Activated T-cell treated with anti-CD3 and anti-CD28 coated beads, Interleukin-2, amount 50 U/mL, for 24 hours (primary cell): Measurements from ENCODE around the gene STXBP6.

Experiments
- DNase-seq: peaks from one replicate; pipeline ENCODE4 v3.0.0-alpha.2; 2020
- H3K27ac Mint-ChIP-seq: 2 replicates; pipeline ENCODE4 v1.8.0; 2020; ENCODE audit warnings: mild to moderate bottlenecking, mixed read lengths
- H3K27me3 Mint-ChIP-seq: 2 replicates; pipeline ENCODE4 v1.8.0; 2020; ENCODE audit warnings: mixed read lengths
- H3K36me3 Mint-ChIP-seq: 2 replicates; pipeline ENCODE4 v1.8.0; 2020; ENCODE audit warnings: low read depth, mixed read lengths
- H3K4me1 Mint-ChIP-seq: 2 replicates; pipeline ENCODE4 v1.8.0; 2020; ENCODE audit warnings: low read depth, mixed read lengths
- H3K4me3 Mint-ChIP-seq: 2 replicates; pipeline ENCODE4 v1.8.0; 2020; ENCODE audit warnings: mild to moderate bottlenecking, moderate library complexity, mixed read lengths
- H3K9me3 Mint-ChIP-seq: 2 replicates; pipeline ENCODE4 v1.8.0; 2020; ENCODE audit warnings: mixed read lengths

Gene STXBP6

DNA sequence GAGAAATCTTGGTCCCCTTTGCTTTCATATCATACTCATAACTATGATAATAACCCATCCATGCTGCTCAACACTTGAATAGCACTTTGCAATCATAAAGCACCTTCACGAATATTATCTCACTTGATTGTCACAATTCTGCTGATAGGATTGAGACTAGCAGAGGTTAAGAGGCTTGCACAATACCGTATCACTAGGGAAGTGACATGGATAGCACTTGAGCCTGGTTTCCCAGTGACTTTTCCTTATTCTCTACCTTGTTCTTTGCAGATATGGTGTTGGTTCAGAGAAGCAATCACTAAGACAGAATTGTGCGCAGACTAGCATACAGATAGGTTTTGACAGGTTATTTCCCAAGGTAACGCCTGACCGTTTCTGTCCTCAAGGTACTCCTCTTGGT, 229.3 kb downstream of the STXBP6 start:
- H3K9me3 Mint-ChIP-seq = no peaks in the 10 kb centered on the region
- H3K4me3 Mint-ChIP-seq = no peak overlapping the region
- DNase-seq = no peak
- peaks cover 20% of the 10 kb centered on the region for H3K27me3 Mint-ChIP-seq
- no peak overlapping the region for H3K27ac Mint-ChIP-seq
- H3K36me3 Mint-ChIP-seq = no peaks in the 10 kb centered on the region
- H3K4me1 Mint-ChIP-seq = no peaks in the 10 kb centered on the region

- Mint-ChIP-seq H3K36me3 (no peaks in the 10 kb centered on the region), H3K4me1 (no peaks in the 10 kb centered on the region), H3K27me3 (peaks cover 22% of the 10 kb centered on the region), H3K9me3 (no peaks in the 10 kb centered on the region), H3K4me3 (no peak overlapping the region), H3K27ac (no peak overlapping the region)
- no peak for DNase-seq
Measured at GRCh38 chr14:24818823-24819341, 231.1 kb downstream of the STXBP6 start.

GRCh38 chr14:24818058-24818822, 231.7 kb downstream of the STXBP6 start:
- DNase-seq = no peak
- Mint-ChIP-seq H3K36me3 (no peaks in the 10 kb centered on the region), H3K27me3 (peaks cover 24% of the 10 kb centered on the region), H3K4me1 (no peaks in the 10 kb centered on the region), H3K9me3 (no peaks in the 10 kb centered on the region), H3K4me3 (no peak overlapping the region), H3K27ac (no peak overlapping the region)

GRCh38 chr14:24817212-24818057, 232.5 kb downstream of the STXBP6 start:
- H3K36me3 Mint-ChIP-seq = no peaks in the 10 kb centered on the region
- H3K27ac Mint-ChIP-seq = no peak overlapping the region
- no peaks in the 10 kb centered on the region for H3K9me3 Mint-ChIP-seq
- H3K27me3 Mint-ChIP-seq = peaks cover 25% of the 10 kb centered on the region
- no peak for DNase-seq
- no peaks in the 10 kb centered on the region for H3K4me1 Mint-ChIP-seq
- no peak overlapping the region for H3K4me3 Mint-ChIP-seq

- Mint-ChIP-seq H3K4me1 (no peaks in the 10 kb centered on the region), H3K4me3 (no peak overlapping the region), H3K27me3 (peaks cover 26% of the 10 kb centered on the region), H3K36me3 (no peaks in the 10 kb centered on the region), H3K9me3 (no peaks in the 10 kb centered on the region), H3K27ac (no peak overlapping the region)
- DNase-seq = no peak
Measured at GRCh38 chr14:24816929-24817211, 233.1 kb downstream of the STXBP6 start.

DNA sequence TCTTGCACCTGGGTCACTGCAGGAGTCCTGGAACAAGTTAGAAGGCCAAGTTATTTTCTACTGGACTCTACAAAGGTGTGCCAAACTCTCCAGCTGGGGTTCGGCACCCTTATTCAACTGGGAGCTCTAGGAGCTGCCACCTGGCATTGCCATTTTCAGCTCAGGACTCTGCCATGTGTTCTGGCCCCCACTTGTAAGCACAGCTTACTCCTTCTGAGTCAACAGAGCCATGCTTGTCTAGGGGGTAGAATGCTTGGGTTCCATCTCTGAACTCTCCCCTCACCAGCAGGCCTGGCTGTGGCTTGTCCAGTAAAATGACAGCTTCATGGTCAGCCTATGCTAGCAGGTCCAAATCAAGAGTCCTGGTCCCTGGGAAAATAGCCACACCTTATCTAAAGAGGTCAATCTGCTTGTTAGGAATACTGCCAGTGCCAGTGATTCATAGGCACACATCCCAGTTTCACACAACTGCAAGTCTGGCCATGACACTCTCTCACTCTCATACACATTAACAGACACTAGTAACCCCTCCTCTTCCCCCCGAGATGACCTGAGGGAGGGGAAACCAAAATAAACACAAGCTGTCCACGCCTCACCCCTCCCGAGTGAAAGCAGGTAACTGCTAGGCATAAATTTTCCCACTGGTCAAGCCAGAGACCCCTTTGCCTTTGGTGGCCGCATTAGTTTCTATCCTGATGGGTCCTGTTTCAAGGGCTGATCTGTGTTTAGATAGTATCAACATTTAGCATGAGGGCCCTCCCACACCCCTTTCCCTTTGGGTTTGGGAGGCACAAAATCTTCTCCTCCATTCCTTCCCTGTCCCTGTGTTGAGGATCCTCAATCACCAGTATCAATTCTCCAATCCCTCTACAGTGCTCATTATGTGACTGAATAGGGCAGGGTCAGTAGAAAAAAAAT, 233.7 kb downstream of the STXBP6 start:
- H3K4me1 Mint-ChIP-seq = no peaks in the 10 kb centered on the region
- no peak for DNase-seq
- H3K36me3 Mint-ChIP-seq = no peaks in the 10 kb centered on the region
- no peaks in the 10 kb centered on the region for H3K9me3 Mint-ChIP-seq
- H3K27ac Mint-ChIP-seq = no peak overlapping the region
- H3K4me3 Mint-ChIP-seq = no peak overlapping the region
- H3K27me3 Mint-ChIP-seq = peaks cover 26% of the 10 kb centered on the region

DNA sequence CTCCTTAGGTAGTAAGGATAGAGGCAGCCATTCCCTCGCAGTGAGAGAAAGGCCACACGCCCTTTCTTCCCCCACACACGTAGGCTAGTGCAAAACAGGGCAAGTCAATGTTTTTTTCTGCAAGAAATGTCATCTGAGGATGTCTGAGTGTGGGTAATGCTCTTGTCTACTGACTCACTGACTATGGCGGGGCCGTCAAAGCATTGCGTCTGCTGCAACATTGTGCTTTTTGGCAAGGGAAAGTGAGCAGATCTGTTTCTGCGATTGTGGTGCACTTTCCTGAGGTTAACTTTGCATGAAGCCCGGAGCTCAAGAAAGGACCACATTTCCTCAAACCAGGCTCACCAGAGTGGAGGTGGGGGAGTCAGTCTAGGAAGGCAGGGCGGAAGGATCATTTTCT, 234.4 kb downstream of the STXBP6 start:
- DNase-seq = no peak
- no peaks in the 10 kb centered on the region for H3K9me3 Mint-ChIP-seq
- peaks cover 26% of the 10 kb centered on the region for H3K27me3 Mint-ChIP-seq
- no peaks in the 10 kb centered on the region for H3K4me1 Mint-ChIP-seq
- no peak overlapping the region for H3K4me3 Mint-ChIP-seq
- H3K27ac Mint-ChIP-seq = no peak overlapping the region
- H3K36me3 Mint-ChIP-seq = no peaks in the 10 kb centered on the region

GRCh38 chr14:24814944-24815343, 235.0 kb downstream of the STXBP6 start:
- H3K4me1 Mint-ChIP-seq = no peaks in the 10 kb centered on the region
- no peaks in the 10 kb centered on the region for H3K36me3 Mint-ChIP-seq
- no peak overlapping the region for H3K27ac Mint-ChIP-seq
- H3K27me3 Mint-ChIP-seq = peaks cover 30% of the 10 kb centered on the region
- DNase-seq = no peak
- no peaks in the 10 kb centered on the region for H3K9me3 Mint-ChIP-seq
- no peak overlapping the region for H3K4me3 Mint-ChIP-seq

DNA sequence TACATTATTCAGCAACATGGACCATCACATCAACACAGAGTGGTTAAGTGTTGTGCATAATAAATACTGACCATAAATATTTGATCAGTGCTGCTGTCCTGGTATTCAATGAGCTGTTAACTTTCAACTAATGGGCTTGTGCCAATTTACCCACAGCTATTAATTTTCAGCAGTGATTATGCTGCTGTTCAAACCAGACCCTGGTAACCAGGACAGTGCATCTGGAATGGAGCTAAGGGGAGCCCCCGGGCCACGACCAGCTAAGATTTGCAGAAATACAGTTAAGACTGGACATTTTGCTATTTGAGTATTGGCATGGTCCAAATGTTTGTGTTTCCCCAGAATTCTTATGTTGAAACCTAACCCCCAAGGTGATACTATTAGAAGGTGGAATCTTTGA, 235.6 kb downstream of the STXBP6 start:
- H3K36me3 Mint-ChIP-seq = no peaks in the 10 kb centered on the region
- DNase-seq = no peak
- H3K9me3 Mint-ChIP-seq = no peaks in the 10 kb centered on the region
- peaks cover 30% of the 10 kb centered on the region for H3K27me3 Mint-ChIP-seq
- no peak overlapping the region for H3K4me3 Mint-ChIP-seq
- H3K27ac Mint-ChIP-seq = no peak overlapping the region
- no peaks in the 10 kb centered on the region for H3K4me1 Mint-ChIP-seq

DNA sequence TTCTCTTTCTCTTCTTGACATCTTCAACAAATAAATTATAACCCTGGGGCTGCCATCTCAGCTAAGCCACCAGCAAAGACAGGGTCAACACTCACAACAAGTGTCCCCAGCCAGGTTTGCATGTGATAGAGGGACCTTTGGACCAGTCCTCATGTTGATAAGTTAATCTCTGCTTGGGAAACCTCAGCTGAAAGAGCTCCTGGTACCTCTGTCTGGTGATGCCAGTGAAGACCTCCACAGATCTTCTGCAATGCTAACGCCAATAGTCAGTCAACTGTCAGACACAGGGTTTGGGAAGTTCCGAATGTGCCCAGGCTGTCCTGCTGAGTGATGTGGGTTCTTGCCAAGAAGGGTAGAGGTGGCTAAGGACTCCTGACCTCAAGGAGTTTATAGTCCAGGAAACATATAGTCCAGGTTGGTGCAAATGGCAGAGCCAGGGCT, 236.1 kb downstream of the STXBP6 start:
- DNase-seq = no peak
- no peaks in the 10 kb centered on the region for H3K36me3 Mint-ChIP-seq
- no peaks in the 10 kb centered on the region for H3K9me3 Mint-ChIP-seq
- peaks cover 28% of the 10 kb centered on the region for H3K27me3 Mint-ChIP-seq
- H3K27ac Mint-ChIP-seq = no peak overlapping the region
- H3K4me3 Mint-ChIP-seq = no peak overlapping the region
- no peaks in the 10 kb centered on the region for H3K4me1 Mint-ChIP-seq

DNA sequence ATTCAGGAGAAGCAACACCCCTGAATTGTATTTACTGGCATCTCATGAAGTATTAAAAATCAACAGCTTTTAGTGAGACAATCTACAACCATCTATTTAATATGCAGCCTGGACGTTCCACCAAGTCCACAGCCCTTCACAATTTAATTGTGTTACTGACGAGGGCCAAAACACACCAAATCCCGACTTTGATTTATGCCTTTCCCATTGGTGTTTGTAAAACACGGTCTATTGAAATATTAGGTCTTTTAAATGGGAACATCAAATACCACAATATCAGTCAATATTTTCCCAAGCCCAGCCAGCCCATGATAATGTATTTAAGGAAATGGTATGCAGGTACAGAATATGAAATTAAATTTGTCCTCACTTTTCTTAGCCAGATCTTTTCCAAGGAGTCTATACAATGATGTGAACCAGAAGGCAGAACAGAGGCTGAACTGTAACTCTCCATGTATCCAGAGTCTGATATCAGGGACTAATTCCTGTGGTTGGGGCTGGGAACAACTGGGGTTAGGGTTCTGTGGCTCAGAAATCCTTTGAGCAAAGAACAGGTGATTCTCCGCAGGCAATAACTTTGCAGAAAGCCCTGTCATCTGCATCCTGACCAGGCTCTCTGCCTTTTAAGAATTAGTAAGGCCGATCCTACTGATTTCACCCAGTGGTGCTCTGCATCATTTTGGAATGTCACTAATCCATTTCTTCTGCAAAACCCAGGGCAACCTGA, 236.7 kb downstream of the STXBP6 start:
- H3K27me3 Mint-ChIP-seq = peaks cover 26% of the 10 kb centered on the region
- H3K36me3 Mint-ChIP-seq = no peaks in the 10 kb centered on the region
- no peak for DNase-seq
- no peak overlapping the region for H3K27ac Mint-ChIP-seq
- no peak overlapping the region for H3K4me3 Mint-ChIP-seq
- H3K9me3 Mint-ChIP-seq = no peaks in the 10 kb centered on the region
- no peaks in the 10 kb centered on the region for H3K4me1 Mint-ChIP-seq

- H3K27me3 Mint-ChIP-seq = peaks cover 27% of the 10 kb centered on the region
- no peak overlapping the region for H3K4me3 Mint-ChIP-seq
- no peaks in the 10 kb centered on the region for H3K36me3 Mint-ChIP-seq
Measured at GRCh38 chr14:24809135-24809534, 240.8 kb downstream of the STXBP6 start.

GRCh38 chr14:24808412-24808811, 241.5 kb downstream of the STXBP6 start:
- Mint-ChIP-seq H3K27me3 (peaks cover 24% of the 10 kb centered on the region), H3K36me3 (no peaks in the 10 kb centered on the region), H3K4me1 (no peaks in the 10 kb centered on the region), H3K9me3 (no peaks in the 10 kb centered on the region), H3K4me3 (no peak overlapping the region), H3K27ac (no peak overlapping the region)
- DNase-seq = no peak

More at GRCh38 chr14:24809135-24809534, 240.8 kb downstream of the STXBP6 start:
- Mint-ChIP-seq H3K4me1 (no peaks in the 10 kb centered on the region), H3K27ac (no peak overlapping the region), H3K9me3 (no peaks in the 10 kb centered on the region)
- DNase-seq = no peak
